ENCODE results near the gene TSBP1. TPM values are rescaled to one million over a fixed set of nuclear protein-coding genes. Genes with fewer than 3 reads are reported as not detected.

TSBP1 gene
- total and polyA plus RNA-seq, 11 donors: not detected

DNA sequence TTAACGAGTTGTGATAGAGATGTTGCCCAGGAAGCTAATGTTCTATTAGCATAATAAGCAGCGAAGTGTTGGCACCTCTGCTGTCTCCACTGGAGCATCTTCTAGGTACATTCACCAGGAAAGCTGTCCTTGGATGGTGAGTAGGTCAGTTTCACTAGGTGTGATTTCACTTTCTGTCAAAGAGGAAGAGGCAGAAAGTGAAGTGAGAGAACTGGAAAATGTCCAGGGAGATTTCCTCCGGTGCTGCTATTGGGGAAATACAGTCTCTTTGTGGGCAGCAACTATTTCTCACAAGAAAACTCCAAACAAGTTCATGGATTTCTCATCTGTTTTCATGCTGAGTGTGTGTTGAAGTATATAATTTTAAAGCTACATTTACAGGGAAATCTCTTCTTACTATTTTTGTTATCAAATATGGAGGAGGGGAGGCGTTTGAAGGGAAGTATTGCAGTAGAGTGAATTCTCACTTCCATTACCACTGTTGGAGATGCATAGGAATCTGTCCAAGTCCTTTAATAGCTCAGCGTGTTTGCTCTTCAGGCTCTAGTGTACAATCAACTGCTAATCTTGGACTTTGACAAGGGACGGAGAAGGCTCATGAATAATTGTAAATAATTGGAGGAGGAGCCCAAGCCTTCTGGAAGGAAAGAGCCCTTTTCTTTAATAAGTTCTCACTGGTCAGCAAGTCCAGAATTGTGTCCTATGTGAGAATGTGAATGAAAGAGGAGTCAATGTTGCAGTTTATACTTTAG is 16.1 kb upstream of the TSBP1 start:
- Histone ChIP-seq H3K36me3 (no peaks in the 10 kb centered on the region), H3K4me1 (peaks cover 0 to 3% (median 0%) of the 10 kb centered on the region in 12 donors), H3K27ac (no peak overlapping the region), H3K4me3 (no peak overlapping the region), H3K9me3 (no peaks in the 10 kb centered on the region), H3K27me3 (peaks cover 0 to 9% (median 0%) of the 10 kb centered on the region in 9 donors)
- intact Hi-C loops (cut with DNase I): no loop called here
- 37 to 45% (median 39%) methylated on average over 6 of the region's 6 CpGs for WGBS, 4 donors
- TF ChIP-seq, protein P1, sequence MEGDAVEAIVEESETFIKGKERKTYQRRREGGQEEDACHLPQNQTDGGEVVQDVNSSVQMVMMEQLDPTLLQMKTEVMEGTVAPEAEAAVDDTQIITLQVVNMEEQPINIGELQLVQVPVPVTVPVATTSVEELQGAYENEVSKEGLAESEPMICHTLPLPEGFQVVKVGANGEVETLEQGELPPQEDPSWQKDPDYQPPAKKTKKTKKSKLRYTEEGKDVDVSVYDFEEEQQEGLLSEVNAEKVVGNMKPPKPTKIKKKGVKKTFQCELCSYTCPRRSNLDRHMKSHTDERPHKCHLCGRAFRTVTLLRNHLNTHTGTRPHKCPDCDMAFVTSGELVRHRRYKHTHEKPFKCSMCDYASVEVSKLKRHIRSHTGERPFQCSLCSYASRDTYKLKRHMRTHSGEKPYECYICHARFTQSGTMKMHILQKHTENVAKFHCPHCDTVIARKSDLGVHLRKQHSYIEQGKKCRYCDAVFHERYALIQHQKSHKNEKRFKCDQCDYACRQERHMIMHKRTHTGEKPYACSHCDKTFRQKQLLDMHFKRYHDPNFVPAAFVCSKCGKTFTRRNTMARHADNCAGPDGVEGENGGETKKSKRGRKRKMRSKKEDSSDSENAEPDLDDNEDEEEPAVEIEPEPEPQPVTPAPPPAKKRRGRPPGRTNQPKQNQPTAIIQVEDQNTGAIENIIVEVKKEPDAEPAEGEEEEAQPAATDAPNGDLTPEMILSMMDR (IDR thresholded peaks at IDR 0.05): no peak
- no peak for TF ChIP-seq POLR2A (IDR thresholded peaks at IDR 0.05)
- DNase-seq (no peak), ATAC-seq (no peak)

DNA sequence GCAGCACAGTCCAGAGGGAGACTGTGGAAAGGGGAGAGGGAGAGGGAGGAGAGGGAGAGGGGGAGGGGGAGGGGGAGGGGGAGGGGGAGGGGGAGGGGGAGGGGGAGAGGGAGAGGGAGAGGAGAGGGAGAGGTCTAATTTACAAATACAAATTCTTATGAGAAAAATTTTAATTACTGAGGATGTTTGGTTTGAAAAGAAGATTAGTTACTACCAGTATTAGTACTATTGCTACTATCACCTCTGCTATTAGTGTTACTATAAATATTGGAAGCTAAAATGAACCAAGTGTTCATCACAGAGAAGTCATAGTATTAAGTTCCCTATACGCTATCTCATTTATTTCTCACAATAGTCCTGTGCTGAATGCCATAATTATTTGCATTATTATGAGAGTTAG is 14.3 kb upstream of the TSBP1 start:
- DNase-seq (no peak), ATAC-seq (no peak)
- no peak overlapping the region for H3K4me3 ChIP-seq
- no peaks in the 10 kb centered on the region for H3K36me3 ChIP-seq
- intact Hi-C loops (cut with DNase I): no loop called here
- H3K4me1 ChIP-seq: peaks cover 0 to 3% (median 0%) of the 10 kb centered on the region in 12 donors
- TF ChIP-seq POLR2A (IDR thresholded peaks at IDR 0.05): no peak
- TF ChIP-seq, protein P1 (IDR thresholded peaks at IDR 0.05): no peak
- H3K27ac ChIP-seq: no peak overlapping the region
- no peaks in the 10 kb centered on the region for H3K9me3 ChIP-seq
- 98 to 99% (median 98%) methylated on average over 1 of the region's 1 CpG for WGBS, 4 donors
- peaks cover 0 to 4% (median 0%) of the 10 kb centered on the region in 9 donors for H3K27me3 ChIP-seq

DNA sequence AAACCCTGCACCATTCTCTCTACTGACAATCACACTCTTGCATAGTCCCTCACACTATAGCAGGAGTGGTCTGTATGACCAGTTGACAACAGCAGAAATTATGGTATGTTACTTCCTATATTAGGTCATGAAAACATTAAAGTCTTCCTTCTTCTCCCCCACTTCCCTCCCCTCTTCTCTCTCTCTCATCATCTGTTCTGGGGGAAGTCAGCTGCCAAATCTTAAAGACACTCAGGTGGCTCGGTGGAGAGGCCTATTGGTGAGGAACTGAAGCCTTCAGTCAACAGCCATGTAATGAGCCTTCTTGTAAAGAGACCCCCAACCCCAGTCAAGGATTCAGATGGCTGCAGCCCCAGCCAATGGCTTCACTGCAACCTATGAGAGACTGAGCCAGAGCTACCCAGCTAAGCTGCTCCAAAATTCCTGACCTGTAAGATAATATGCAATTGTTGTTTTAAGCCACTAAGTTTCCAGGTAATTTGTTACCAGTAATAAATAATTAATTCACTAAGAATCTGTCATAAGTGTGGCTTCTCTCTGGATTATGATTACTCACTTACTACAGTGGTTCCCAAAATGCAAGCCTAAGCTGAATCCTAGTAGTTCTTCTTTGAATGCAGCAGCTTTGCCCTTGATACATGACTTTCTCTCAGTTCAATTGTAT is 11.2 kb upstream of the TSBP1 start:
- TF ChIP-seq, protein P1 (IDR thresholded peaks at IDR 0.05): no peak
- TF ChIP-seq POLR2A (IDR thresholded peaks at IDR 0.05): no peak
- DNase-seq (no peak), ATAC-seq (no peak)
- Histone ChIP-seq H3K9me3 (no peaks in the 10 kb centered on the region), H3K36me3 (no peaks in the 10 kb centered on the region), H3K27ac (no peak overlapping the region), H3K4me3 (no peak overlapping the region), H3K4me1 (peaks cover 0 to 3% (median 0%) of the 10 kb centered on the region in 12 donors), H3K27me3 (peaks cover 0 to 4% (median 0%) of the 10 kb centered on the region in 9 donors)
- intact Hi-C loops (cut with DNase I): no loop called here
- 15 to 77% (median 46%) methylated on average over 1 of the region's 1 CpG for WGBS, 4 donors

DNA sequence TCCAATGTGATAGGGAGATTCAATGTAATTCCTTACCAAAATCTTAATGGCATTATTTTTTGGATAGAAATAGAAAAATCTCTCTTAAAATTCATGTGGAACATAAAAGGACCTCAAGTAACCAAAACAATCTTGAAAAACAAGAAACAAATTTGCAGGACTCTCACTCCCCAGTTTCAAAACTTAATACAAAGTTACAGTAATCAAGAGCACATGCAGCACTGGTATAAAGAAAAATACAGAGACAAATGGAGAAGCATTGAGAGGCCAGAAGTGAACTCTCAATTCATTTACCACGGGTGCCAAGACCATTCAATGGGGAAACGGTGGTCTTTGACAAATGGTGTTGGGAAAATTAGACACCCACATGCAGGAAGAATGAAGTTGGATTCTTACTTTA is 7.8 kb upstream of the TSBP1 start:
- Histone ChIP-seq H3K4me3 (no peak overlapping the region), H3K27ac (no peak overlapping the region), H3K27me3 (peaks cover 0 to 15% (median 0%) of the 10 kb centered on the region in 9 donors), H3K36me3 (no peaks in the 10 kb centered on the region), H3K9me3 (no peaks in the 10 kb centered on the region), H3K4me1 (no peaks in the 10 kb centered on the region)
- WGBS, 4 donors: 56 to 64% (median 58%) methylated on average over 2 of the region's 2 CpGs
- TF ChIP-seq POLR2A (IDR thresholded peaks at IDR 0.05): no peak
- TF ChIP-seq, protein P1 (IDR thresholded peaks at IDR 0.05): no peak
- DNase-seq (no peak), ATAC-seq (no peak)
- intact Hi-C loops (cut with DNase I): no loop called here

Measured in heart left ventricle (tissue), 16 donors.